Measurements from ENCODE around the gene BTBD1. TPM values are rescaled to one million over a fixed set of nuclear protein-coding genes. Genes with fewer than 3 reads are reported as not detected.

BTBD1 gene
- total RNA-seq, 1 experiment from 2014 or later = 36.1 TPM

DNA sequence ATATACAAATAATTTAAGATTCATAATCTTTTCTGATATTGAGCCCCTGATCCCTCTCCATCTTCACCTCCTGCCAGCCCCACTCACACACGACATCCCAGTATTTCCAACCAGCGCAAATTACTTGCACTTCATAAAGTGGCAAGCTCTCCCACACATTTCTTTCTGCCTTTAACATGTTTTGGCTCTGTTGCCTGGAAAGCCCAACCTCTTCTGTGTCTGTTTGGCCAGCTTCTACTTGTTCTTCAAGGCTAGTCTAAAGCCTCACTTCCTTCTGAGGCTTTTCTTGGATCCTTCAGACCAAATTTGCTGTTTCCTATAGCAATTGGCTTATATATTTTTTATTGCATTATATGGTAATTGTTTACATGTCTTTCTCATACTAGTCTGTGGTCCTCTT is 35.3 kb upstream of the BTBD1 start:
- Histone ChIP-seq H3K9me3 (no peaks in the 10 kb centered on the region), H3K36me3 (ENCODE audit: control insufficient read depth, insufficient read depth, low read length) (no peaks in the 10 kb centered on the region), H3K4me3 (ENCODE audit: low read depth, low read length) (no peak overlapping the region), H3K27me3 (replicated peaks; ENCODE audit: control insufficient read depth, insufficient read depth, low read length) (no peaks in the 10 kb centered on the region), H3K4me1 (no peaks in the 10 kb centered on the region)
- ChIA-PET CTCF (no interaction called here), POLR2A (no interaction called here)
- H3K4me3 Mint-ChIP-seq (ENCODE audit: unreplicated experiment) = no peak overlapping the region
- no peaks in the 10 kb centered on the region for H3K9me3 Mint-ChIP-seq (ENCODE audit: unreplicated experiment)
- TF ChIP-seq, protein P1, sequence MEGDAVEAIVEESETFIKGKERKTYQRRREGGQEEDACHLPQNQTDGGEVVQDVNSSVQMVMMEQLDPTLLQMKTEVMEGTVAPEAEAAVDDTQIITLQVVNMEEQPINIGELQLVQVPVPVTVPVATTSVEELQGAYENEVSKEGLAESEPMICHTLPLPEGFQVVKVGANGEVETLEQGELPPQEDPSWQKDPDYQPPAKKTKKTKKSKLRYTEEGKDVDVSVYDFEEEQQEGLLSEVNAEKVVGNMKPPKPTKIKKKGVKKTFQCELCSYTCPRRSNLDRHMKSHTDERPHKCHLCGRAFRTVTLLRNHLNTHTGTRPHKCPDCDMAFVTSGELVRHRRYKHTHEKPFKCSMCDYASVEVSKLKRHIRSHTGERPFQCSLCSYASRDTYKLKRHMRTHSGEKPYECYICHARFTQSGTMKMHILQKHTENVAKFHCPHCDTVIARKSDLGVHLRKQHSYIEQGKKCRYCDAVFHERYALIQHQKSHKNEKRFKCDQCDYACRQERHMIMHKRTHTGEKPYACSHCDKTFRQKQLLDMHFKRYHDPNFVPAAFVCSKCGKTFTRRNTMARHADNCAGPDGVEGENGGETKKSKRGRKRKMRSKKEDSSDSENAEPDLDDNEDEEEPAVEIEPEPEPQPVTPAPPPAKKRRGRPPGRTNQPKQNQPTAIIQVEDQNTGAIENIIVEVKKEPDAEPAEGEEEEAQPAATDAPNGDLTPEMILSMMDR (IDR thresholded peaks at IDR 0.05; ENCODE audit: insufficient read depth in 1 of 2, low read depth in 1 of 2, low read length in 1 of 2, severe bottlenecking in 1 of 2, unreplicated experiment in 1 of 2) = no peak
- H3K4me1 Mint-ChIP-seq (ENCODE audit: low read depth, unreplicated experiment) = no peaks in the 10 kb centered on the region
- H3K27ac Mint-ChIP-seq (ENCODE audit: unreplicated experiment) = no peak overlapping the region
- H3K36me3 Mint-ChIP-seq (ENCODE audit: insufficient read depth, unreplicated experiment) = no peaks in the 10 kb centered on the region
- no peak for DNase-seq
- peaks cover 18% of the 10 kb centered on the region for H3K27me3 Mint-ChIP-seq (ENCODE audit: insufficient read depth, unreplicated experiment)
- intact Hi-C loops (cut with micrococcal nuclease; ENCODE audit: unreplicated experiment) = no loop called here
- no TSS peak for BruUV-seq (replicated peaks)

DNA sequence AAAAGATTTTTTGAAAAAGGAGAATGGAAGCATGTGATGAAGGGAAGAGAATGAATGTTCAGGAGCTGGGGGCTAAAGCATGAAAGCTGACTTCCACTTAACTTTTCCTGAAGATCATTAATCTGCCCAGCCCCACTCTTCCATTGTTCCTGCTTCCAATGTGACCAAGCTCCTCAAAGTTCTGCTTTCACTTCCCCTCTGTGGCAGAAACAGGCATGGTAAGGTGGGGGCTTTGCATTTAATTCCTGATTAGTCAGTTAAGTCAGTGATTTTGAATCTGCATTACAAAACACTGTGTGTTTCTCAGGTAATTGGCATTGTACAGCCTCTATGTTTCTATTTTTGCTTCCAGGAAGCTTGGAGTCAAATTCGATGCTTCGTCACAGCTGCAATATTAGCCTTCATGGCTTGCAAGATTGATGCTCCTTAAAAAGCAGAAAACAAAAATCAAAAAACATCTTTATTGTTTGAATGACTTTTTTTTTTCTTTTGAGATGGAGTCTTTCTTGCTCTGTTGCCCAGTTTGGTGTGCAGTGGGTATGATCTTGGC is 33.1 kb upstream of the BTBD1 start:
- Mint-ChIP-seq H3K27me3 (ENCODE audit: insufficient read depth, unreplicated experiment) (peaks cover 23% of the 10 kb centered on the region), H3K4me3 (ENCODE audit: unreplicated experiment) (no peak overlapping the region), H3K27ac (ENCODE audit: unreplicated experiment) (no peak overlapping the region), H3K36me3 (ENCODE audit: insufficient read depth, unreplicated experiment) (no peaks in the 10 kb centered on the region), H3K4me1 (ENCODE audit: low read depth, unreplicated experiment) (no peaks in the 10 kb centered on the region), H3K9me3 (ENCODE audit: unreplicated experiment) (no peaks in the 10 kb centered on the region)
- H3K27me3 ChIP-seq (replicated peaks; ENCODE audit: control insufficient read depth, insufficient read depth, low read length) = no peaks in the 10 kb centered on the region
- H3K4me3 ChIP-seq (ENCODE audit: low read depth, low read length) = no peak overlapping the region
- DNase-seq = no peak
- no peaks in the 10 kb centered on the region for H3K36me3 ChIP-seq (ENCODE audit: control insufficient read depth, insufficient read depth, low read length)
- intact Hi-C loops (cut with micrococcal nuclease; ENCODE audit: unreplicated experiment) = no loop called here
- H3K9me3 ChIP-seq = no peaks in the 10 kb centered on the region
- ChIA-PET POLR2A (no interaction called here), CTCF (no interaction called here)
- H3K4me1 ChIP-seq = no peaks in the 10 kb centered on the region
- BruUV-seq (replicated peaks) = no TSS peak
- TF ChIP-seq, protein P1 (IDR thresholded peaks at IDR 0.05; ENCODE audit: insufficient read depth in 1 of 2, low read depth in 1 of 2, low read length in 1 of 2, severe bottlenecking in 1 of 2, unreplicated experiment in 1 of 2) = no peak

GRCh38 chr15:83099290-83099689 is 32.2 kb upstream of the BTBD1 start:
- Histone ChIP-seq H3K4me1 (no peaks in the 10 kb centered on the region), H3K9me3 (no peaks in the 10 kb centered on the region), H3K36me3 (ENCODE audit: control insufficient read depth, insufficient read depth, low read length) (no peaks in the 10 kb centered on the region), H3K4me3 (ENCODE audit: low read depth, low read length) (no peak overlapping the region), H3K27me3 (replicated peaks; ENCODE audit: control insufficient read depth, insufficient read depth, low read length) (no peaks in the 10 kb centered on the region)
- TF ChIP-seq, protein P1 (IDR thresholded peaks at IDR 0.05; ENCODE audit: insufficient read depth in 1 of 2, low read depth in 1 of 2, low read length in 1 of 2, severe bottlenecking in 1 of 2, unreplicated experiment in 1 of 2) = no peak
- H3K4me1 Mint-ChIP-seq (ENCODE audit: low read depth, unreplicated experiment) = no peaks in the 10 kb centered on the region
- POLR2A ChIA-PET = no interaction called here
- H3K27ac Mint-ChIP-seq (ENCODE audit: unreplicated experiment) = no peak overlapping the region
- no peak overlapping the region for H3K4me3 Mint-ChIP-seq (ENCODE audit: unreplicated experiment)
- peaks cover 23% of the 10 kb centered on the region for H3K27me3 Mint-ChIP-seq (ENCODE audit: insufficient read depth, unreplicated experiment)
- no TSS peak for BruUV-seq (replicated peaks)
- intact Hi-C loops (cut with micrococcal nuclease; ENCODE audit: unreplicated experiment) = no loop called here
- H3K36me3 Mint-ChIP-seq (ENCODE audit: insufficient read depth, unreplicated experiment) = no peaks in the 10 kb centered on the region
- no peaks in the 10 kb centered on the region for H3K9me3 Mint-ChIP-seq (ENCODE audit: unreplicated experiment)
- no peak for DNase-seq
- CTCF ChIA-PET = no interaction called here

All from Caco-2 (cell line).